SK-N-SH (cell line): ENCODE data around the gene NMT2. TPM values are rescaled to one million over a fixed set of nuclear protein-coding genes. Genes with fewer than 3 reads are reported as not detected.
A peak's percentile ranks its signal among the peaks of the same experiment; 100 is the strongest.

Source experiments
- CTCF ChIA-PET: fragments of 300-600, 350-600 bp; formaldehyde crosslinking; extraction: SDS; loops from one replicate; lab custom pipeline; 2021; lab: Yijun Ruan, JAX
- POLR2A ChIA-PET: fragments of 350-600 bp; sonication (Branson Sonifier 250); formaldehyde crosslinking; extraction: SDS; loops from one replicate; lab custom pipeline; 2020; ENCODE audit warnings: antibody characterized with exemption, inconsistent platforms; lab: Yijun Ruan, JAX
- DNase-seq: peaks from one replicate; pipeline ENCODE4 v3.0.0; 2012
- H2AFZ ChIP-seq: fragments of 200-600 bp; sonication (generic); 2 replicates; pipeline ENCODE4 v1.8.1; 2016; ENCODE audit warnings: antibody characterized with exemption, mild to moderate bottlenecking, low read depth
- H3F3A ChIP-seq: fragments of 200-600 bp; sonication (generic); replicated peaks from 2 replicates; pipeline ENCODE3; 2016; ENCODE audit warnings: antibody characterized with exemption, mild to moderate bottlenecking; ENCODE audit not compliant: insufficient read depth
- H3K27ac ChIP-seq, 2 experiments: fragments of 200-500 bp in 1 of 2; fragments of 200-600 bp in 1 of 2; sonication (Bioruptor generic) in 1 of 2; sonication (generic), shearing (Covaris generic) in 1 of 2; 2 replicates each; pipeline versions ENCODE4 v1.5.1 to v1.6.1; 2014 to 2016; ENCODE audit warnings: low read depth in 2 of 2, inconsistent platforms in 1 of 2, low read length in 1 of 2, mild to moderate bottlenecking in 1 of 2, mixed read lengths in 1 of 2
- H3K27me3 ChIP-seq: fragments of 200-600 bp; sonication (generic), shearing (Covaris generic); 2 replicates; pipeline ENCODE4 v1.6.1; 2016; ENCODE audit warnings: mixed run types; ENCODE audit not compliant: insufficient read depth
- H3K36me3 ChIP-seq, 2 experiments: fragments of 200-500 bp in 1 of 2; fragments of 200-600 bp in 1 of 2; sonication (Bioruptor generic) in 1 of 2; sonication (generic) in 1 of 2; replicated peaks in 1 of 2; 2 replicates each; pipeline versions ENCODE3 to v1.5.1; 2014 to 2016; ENCODE audit warnings: low read length in 1 of 2, mild to moderate bottlenecking in 1 of 2; ENCODE audit not compliant: insufficient read depth in 2 of 2, control insufficient read depth in 1 of 2
- H3K4me1 ChIP-seq, 2 experiments: fragments of 200-500 bp in 1 of 2; fragments of 200-600 bp in 1 of 2; sonication (Bioruptor generic) in 1 of 2; sonication (generic), shearing (Covaris generic) in 1 of 2; 2 replicates each; pipeline versions ENCODE4 v1.5.1 to v1.6.1; 2014 to 2016; ENCODE audit warnings: low read depth in 1 of 2, low read length in 1 of 2, mixed run types in 1 of 2; ENCODE audit not compliant: insufficient read depth in 2 of 2, control insufficient read depth in 1 of 2
- H3K4me2 ChIP-seq: fragments of 200-600 bp; sonication (generic), shearing (Covaris generic); 2 replicates; pipeline ENCODE4 v1.6.1; 2017; ENCODE audit warnings: mixed run types
- H3K4me3 ChIP-seq, 2 experiments: fragments of 200-500 bp in 1 of 2; fragments of 200-600 bp in 1 of 2; sonication (Bioruptor generic) in 1 of 2; sonication (generic), shearing (Covaris generic) in 1 of 2; 2 replicates each; pipeline versions ENCODE4 v1.5.1 to v1.8.1; 2014 to 2016; ENCODE audit warnings: low read depth in 2 of 2, inconsistent platforms in 1 of 2, low read length in 1 of 2, mild to moderate bottlenecking in 1 of 2, mixed read lengths in 1 of 2, moderate library complexity in 1 of 2
- H3K79me2 ChIP-seq: fragments of 200-600 bp; sonication (generic); 2 replicates; pipeline ENCODE4 v1.8.1; 2017; ENCODE audit warnings: mild to moderate bottlenecking; ENCODE audit not compliant: insufficient read depth
- H3K9ac ChIP-seq: fragments of 200-600 bp; sonication (generic); 2 replicates; pipeline ENCODE4 v1.6.1; 2017; ENCODE audit warnings: mixed run types
- H3K9me2 ChIP-seq: fragments of 200-600 bp; sonication (generic); 2 replicates; pipeline ENCODE4 v1.6.1; 2017; ENCODE audit warnings: mixed run types
- H3K9me3 ChIP-seq: fragments of 200-600 bp; sonication (generic); 2 replicates; pipeline ENCODE4 v1.6.1; 2017; ENCODE audit warnings: mixed run types, mild to moderate bottlenecking, moderate library complexity
- H4K20me1 ChIP-seq: fragments of 200-600 bp; sonication (generic); 2 replicates; pipeline ENCODE4 v1.6.1; 2017; ENCODE audit warnings: mild to moderate bottlenecking, mixed run types; ENCODE audit not compliant: insufficient read depth
- CHD2 ChIP-seq: fragments of 150-350 bp; IDR thresholded peaks from 2 replicates; pipeline ENCODE4 v1.6.1; 2018; ENCODE audit warnings: low read length; ENCODE audit not compliant: partially characterized antibody
- EZH2phosphoT487 ChIP-seq: fragments of 200-600 bp; sonication (generic); IDR thresholded peaks from 2 replicates; pipeline ENCODE4 v1.6.1; 2017; ENCODE audit warnings: low read depth, mixed run types, mild to moderate bottlenecking, antibody characterized with exemption, moderate library complexity, borderline replicate concordance
- FOSL2 ChIP-seq: IDR thresholded peaks from 2 replicates; pipeline ENCODE4 v1.4.0; 2012; ENCODE audit warnings: low read depth, mild to moderate bottlenecking, moderate library complexity, borderline replicate concordance
- GATA2 ChIP-seq: sonication (generic); formaldehyde crosslinking; IDR thresholded peaks from 2 replicates; pipeline ENCODE4 v1.5.0; 2020; ENCODE audit warnings: mild to moderate bottlenecking, missing genetic modification reagents
- JUND ChIP-seq: IDR thresholded peaks from 2 replicates; pipeline ENCODE4 v1.4.0; 2012
- MAX ChIP-seq: IDR thresholded peaks from 2 replicates; pipeline ENCODE4 v1.4.0; 2012; ENCODE audit warnings: low read depth
- MEF2A ChIP-seq: IDR thresholded peaks from 2 replicates; pipeline ENCODE4 v1.4.0; 2012; ENCODE audit warnings: low read depth, borderline replicate concordance
- MXI1 ChIP-seq: IDR thresholded peaks from 2 replicates; pipeline ENCODE4 v1.6.1; 2012; ENCODE audit warnings: mild to moderate bottlenecking, low read depth, low read length, improper control_type of control experiment
- NFIC ChIP-seq: IDR thresholded peaks from 2 replicates; pipeline ENCODE4 v1.4.0; 2012; ENCODE audit warnings: borderline replicate concordance
- POLR2AphosphoS5 ChIP-seq: IDR thresholded peaks from 2 replicates; pipeline ENCODE4 v1.6.1; 2012; ENCODE audit warnings: low read depth, low read length
- SMC3 ChIP-seq: IDR thresholded peaks from 2 replicates; pipeline ENCODE4 v1.6.1; 2012; ENCODE audit warnings: low read depth, low read length, improper control_type of control experiment
- TAF1 ChIP-seq: IDR thresholded peaks from 2 replicates; pipeline ENCODE4 v1.6.1; 2012; ENCODE audit warnings: low read depth, mild to moderate bottlenecking, low read length, moderate library complexity, borderline replicate concordance
- USF2 ChIP-seq: fragments of 150-350 bp; IDR thresholded peaks from 2 replicates; pipeline ENCODE4 v1.6.1; 2017; ENCODE audit warnings: antibody characterized with exemption, low read length, low read depth, borderline replicate concordance
- YY1 ChIP-seq: IDR thresholded peaks from 2 replicates; pipeline ENCODE4 v1.4.0; 2012; ENCODE audit warnings: low read depth, mild to moderate bottlenecking
- ZBTB33 ChIP-seq: IDR thresholded peaks from 2 replicates; pipeline ENCODE4 v1.4.0; 2012; ENCODE audit warnings: low read depth, borderline replicate concordance
- WGBS: methylation state at CpG from one replicate; pipeline ENCODE4 v1.1.6; 2017; ENCODE audit warnings: low lambda C conversion rate; 5-methylcytosine and 5-hydroxymethylcytosine counted together
- polyA plus RNA-seq, 3 experiments: library from polyadenylated mRNA; depleted of rRNA; stranded (reverse); fragments of >200 nt; gene quantifications; 2 replicates each; pipeline ENCODE4 v1.2.3, GENCODE V29; 2012
- TF ChIP-seq, protein P1 (sequence below): IDR thresholded peaks from 2 replicates; pipeline ENCODE4; 2012
- TF ChIP-seq, protein P2 (sequence below): fragments of 200-600 bp; sonication (generic); IDR thresholded peaks from 2 replicates; pipeline ENCODE4 v1.6.1; 2017; ENCODE audit warnings: antibody characterized with exemption, mild to moderate bottlenecking, moderate library complexity
- TF ChIP-seq, protein P3 (sequence below): IDR thresholded peaks from 2 replicates; pipeline ENCODE4 v1.6.1; 2012; ENCODE audit warnings: mild to moderate bottlenecking, low read depth, low read length, moderate library complexity

NMT2 gene
- polyA plus RNA-seq, 1 of the 3 experiments (the other 2 are of a cell fraction), result 25.9 TPM

DNA sequence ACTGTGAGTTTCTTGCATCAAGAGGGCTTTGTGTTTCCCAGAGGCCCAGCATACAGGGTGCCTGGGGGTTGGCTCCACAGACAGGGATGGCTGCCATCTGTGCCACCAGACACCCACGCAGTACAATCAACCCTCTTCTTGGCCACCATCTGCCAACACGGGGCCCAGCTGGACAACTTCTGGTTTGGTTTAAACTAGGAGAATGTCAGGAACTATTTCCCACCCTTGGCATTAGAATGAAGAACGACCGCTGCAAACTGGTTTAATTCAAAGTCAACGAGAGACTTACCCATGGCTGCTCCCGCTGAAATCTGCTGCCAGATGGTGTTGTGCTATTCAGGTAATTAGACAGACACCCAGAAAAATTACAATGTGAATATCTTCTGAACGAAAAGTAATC lies 27.8 kb downstream of the NMT2 start:
- Histone ChIP-seq H3K36me3 (peaks cover 4 to 14% of the 10 kb centered on the region in 2 experiments), H3K79me2 (peaks cover 51% of the 10 kb centered on the region), H4K20me1 (0 out of 2 replicates have a peak, but pooled peaks cover 2% of the 10 kb centered on the region), H3K9me2 (no peaks in the 10 kb centered on the region), H2AFZ (no peak overlapping the region), H3K27ac (no peak overlapping the region), H3K4me1 (peaks cover 0 to 5% of the 10 kb centered on the region in 2 experiments; a peak in 2 of 4 replicates), H3K4me2 (no peak overlapping the region), H3K4me3 (no peak overlapping the region), H3K9me3 (no peaks in the 10 kb centered on the region), H3K9ac (no peak overlapping the region), H3K27me3 (no peaks in the 10 kb centered on the region), H3F3A (no peaks in the 10 kb centered on the region)
- DNase-seq, result peak; percentile 24
- ChIA-PET POLR2A (no interaction called here), CTCF (no interaction called here)
- TF ChIP-seq FOSL2, result no peak
- no peak for TF ChIP-seq YY1
- TF ChIP-seq, protein P1, sequence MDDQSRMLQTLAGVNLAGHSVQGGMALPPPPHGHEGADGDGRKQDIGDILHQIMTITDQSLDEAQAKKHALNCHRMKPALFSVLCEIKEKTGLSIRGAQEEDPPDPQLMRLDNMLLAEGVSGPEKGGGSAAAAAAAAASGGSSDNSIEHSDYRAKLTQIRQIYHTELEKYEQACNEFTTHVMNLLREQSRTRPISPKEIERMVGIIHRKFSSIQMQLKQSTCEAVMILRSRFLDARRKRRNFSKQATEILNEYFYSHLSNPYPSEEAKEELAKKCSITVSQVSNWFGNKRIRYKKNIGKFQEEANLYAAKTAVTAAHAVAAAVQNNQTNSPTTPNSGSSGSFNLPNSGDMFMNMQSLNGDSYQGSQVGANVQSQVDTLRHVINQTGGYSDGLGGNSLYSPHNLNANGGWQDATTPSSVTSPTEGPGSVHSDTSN, result no peak
- whole genome bisulfite sequencing, result 87% methylated on average over 6 of the region's 7 CpGs

GRCh38 chr10:15137636-15138035 lies 30.9 kb downstream of the NMT2 start:
- Histone ChIP-seq H3K4me3 (no peak overlapping the region), H3K9me3 (no peaks in the 10 kb centered on the region), H4K20me1 (0 out of 2 replicates have a peak, but pooled peaks cover 2% of the 10 kb centered on the region), H3K27me3 (no peaks in the 10 kb centered on the region), H3K9ac (no peak overlapping the region), H3K4me1 (peaks cover 0 to 5% of the 10 kb centered on the region in 2 experiments; a peak in 2 of 4 replicates), H3K36me3 (peaks cover 25 to 31% of the 10 kb centered on the region in 2 experiments), H3K9me2 (no peaks in the 10 kb centered on the region), H3K79me2 (peaks cover 22% of the 10 kb centered on the region; the same call in 1 of the 2 replicates), H3F3A (no peaks in the 10 kb centered on the region), H3K4me2 (no peak overlapping the region), H2AFZ (no peak overlapping the region), H3K27ac (no peak overlapping the region)
- 100% methylated on average over 1 of the region's 1 CpG for WGBS
- no peak for DNase-seq
- CTCF ChIA-PET, result interaction anchor here (0.9 kb wide), 1 partner anchor 30 kb away, joined by 4 read pairs; no protein-coding TSS in a partner anchor
- POLR2A ChIA-PET, result no interaction called here
- TF ChIP-seq ZBTB33 (no peak), MXI1 (no peak), POLR2AphosphoS5 (no peak), USF2 (no peak), MEF2A (no peak), CHD2 (no peak), JUND (no peak), EZH2phosphoT487 (no peak), MAX (no peak), NFIC (no peak), GATA2 (CRISPR knock-in tag) (no peak), FOSL2 (no peak), SMC3 (no peak), TAF1 (no peak)
- TF ChIP-seq, protein P2, sequence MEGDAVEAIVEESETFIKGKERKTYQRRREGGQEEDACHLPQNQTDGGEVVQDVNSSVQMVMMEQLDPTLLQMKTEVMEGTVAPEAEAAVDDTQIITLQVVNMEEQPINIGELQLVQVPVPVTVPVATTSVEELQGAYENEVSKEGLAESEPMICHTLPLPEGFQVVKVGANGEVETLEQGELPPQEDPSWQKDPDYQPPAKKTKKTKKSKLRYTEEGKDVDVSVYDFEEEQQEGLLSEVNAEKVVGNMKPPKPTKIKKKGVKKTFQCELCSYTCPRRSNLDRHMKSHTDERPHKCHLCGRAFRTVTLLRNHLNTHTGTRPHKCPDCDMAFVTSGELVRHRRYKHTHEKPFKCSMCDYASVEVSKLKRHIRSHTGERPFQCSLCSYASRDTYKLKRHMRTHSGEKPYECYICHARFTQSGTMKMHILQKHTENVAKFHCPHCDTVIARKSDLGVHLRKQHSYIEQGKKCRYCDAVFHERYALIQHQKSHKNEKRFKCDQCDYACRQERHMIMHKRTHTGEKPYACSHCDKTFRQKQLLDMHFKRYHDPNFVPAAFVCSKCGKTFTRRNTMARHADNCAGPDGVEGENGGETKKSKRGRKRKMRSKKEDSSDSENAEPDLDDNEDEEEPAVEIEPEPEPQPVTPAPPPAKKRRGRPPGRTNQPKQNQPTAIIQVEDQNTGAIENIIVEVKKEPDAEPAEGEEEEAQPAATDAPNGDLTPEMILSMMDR, result no peak
- TF ChIP-seq, protein P3, sequence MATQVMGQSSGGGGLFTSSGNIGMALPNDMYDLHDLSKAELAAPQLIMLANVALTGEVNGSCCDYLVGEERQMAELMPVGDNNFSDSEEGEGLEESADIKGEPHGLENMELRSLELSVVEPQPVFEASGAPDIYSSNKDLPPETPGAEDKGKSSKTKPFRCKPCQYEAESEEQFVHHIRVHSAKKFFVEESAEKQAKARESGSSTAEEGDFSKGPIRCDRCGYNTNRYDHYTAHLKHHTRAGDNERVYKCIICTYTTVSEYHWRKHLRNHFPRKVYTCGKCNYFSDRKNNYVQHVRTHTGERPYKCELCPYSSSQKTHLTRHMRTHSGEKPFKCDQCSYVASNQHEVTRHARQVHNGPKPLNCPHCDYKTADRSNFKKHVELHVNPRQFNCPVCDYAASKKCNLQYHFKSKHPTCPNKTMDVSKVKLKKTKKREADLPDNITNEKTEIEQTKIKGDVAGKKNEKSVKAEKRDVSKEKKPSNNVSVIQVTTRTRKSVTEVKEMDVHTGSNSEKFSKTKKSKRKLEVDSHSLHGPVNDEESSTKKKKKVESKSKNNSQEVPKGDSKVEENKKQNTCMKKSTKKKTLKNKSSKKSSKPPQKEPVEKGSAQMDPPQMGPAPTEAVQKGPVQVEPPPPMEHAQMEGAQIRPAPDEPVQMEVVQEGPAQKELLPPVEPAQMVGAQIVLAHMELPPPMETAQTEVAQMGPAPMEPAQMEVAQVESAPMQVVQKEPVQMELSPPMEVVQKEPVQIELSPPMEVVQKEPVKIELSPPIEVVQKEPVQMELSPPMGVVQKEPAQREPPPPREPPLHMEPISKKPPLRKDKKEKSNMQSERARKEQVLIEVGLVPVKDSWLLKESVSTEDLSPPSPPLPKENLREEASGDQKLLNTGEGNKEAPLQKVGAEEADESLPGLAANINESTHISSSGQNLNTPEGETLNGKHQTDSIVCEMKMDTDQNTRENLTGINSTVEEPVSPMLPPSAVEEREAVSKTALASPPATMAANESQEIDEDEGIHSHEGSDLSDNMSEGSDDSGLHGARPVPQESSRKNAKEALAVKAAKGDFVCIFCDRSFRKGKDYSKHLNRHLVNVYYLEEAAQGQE, result no peak
